SK-N-SH (cell line): Measurements from ENCODE around the gene MRPL2. TPM values are rescaled to one million over a fixed set of nuclear protein-coding genes. Genes with fewer than 3 reads are reported as not detected.
A peak's percentile ranks its signal among the peaks of the same experiment; 100 is the strongest.

Experiments used
- CTCF ChIA-PET: fragments of 300-600, 350-600 bp; formaldehyde crosslinking; extraction: SDS; loops from one replicate; lab custom pipeline; 2021; lab: Yijun Ruan, JAX
- POLR2A ChIA-PET: fragments of 350-600 bp; sonication (Branson Sonifier 250); formaldehyde crosslinking; extraction: SDS; loops from one replicate; lab custom pipeline; 2020; ENCODE audit warnings: antibody characterized with exemption, inconsistent platforms; lab: Yijun Ruan, JAX
- DNase-seq: peaks from one replicate; pipeline ENCODE4 v3.0.0; 2012
- H2AFZ ChIP-seq: fragments of 200-600 bp; sonication (generic); 2 replicates; pipeline ENCODE4 v1.8.1; 2016; ENCODE audit warnings: antibody characterized with exemption, mild to moderate bottlenecking, low read depth
- H3F3A ChIP-seq: fragments of 200-600 bp; sonication (generic); replicated peaks from 2 replicates; pipeline ENCODE3; 2016; ENCODE audit warnings: antibody characterized with exemption, mild to moderate bottlenecking; ENCODE audit not compliant: insufficient read depth
- H3K27ac ChIP-seq, 2 experiments: fragments of 200-500 bp in 1 of 2; fragments of 200-600 bp in 1 of 2; sonication (Bioruptor generic) in 1 of 2; sonication (generic), shearing (Covaris generic) in 1 of 2; 2 replicates each; pipeline versions ENCODE4 v1.5.1 to v1.6.1; 2014 to 2016; ENCODE audit warnings: low read depth in 2 of 2, inconsistent platforms in 1 of 2, low read length in 1 of 2, mild to moderate bottlenecking in 1 of 2, mixed read lengths in 1 of 2
- H3K27me3 ChIP-seq: fragments of 200-600 bp; sonication (generic), shearing (Covaris generic); 2 replicates; pipeline ENCODE4 v1.6.1; 2016; ENCODE audit warnings: mixed run types; ENCODE audit not compliant: insufficient read depth
- H3K36me3 ChIP-seq, 2 experiments: fragments of 200-500 bp in 1 of 2; fragments of 200-600 bp in 1 of 2; sonication (Bioruptor generic) in 1 of 2; sonication (generic) in 1 of 2; replicated peaks in 1 of 2; 2 replicates each; pipeline versions ENCODE3 to v1.5.1; 2014 to 2016; ENCODE audit warnings: low read length in 1 of 2, mild to moderate bottlenecking in 1 of 2; ENCODE audit not compliant: insufficient read depth in 2 of 2, control insufficient read depth in 1 of 2
- H3K4me1 ChIP-seq, 2 experiments: fragments of 200-500 bp in 1 of 2; fragments of 200-600 bp in 1 of 2; sonication (Bioruptor generic) in 1 of 2; sonication (generic), shearing (Covaris generic) in 1 of 2; 2 replicates each; pipeline versions ENCODE4 v1.5.1 to v1.6.1; 2014 to 2016; ENCODE audit warnings: low read depth in 1 of 2, low read length in 1 of 2, mixed run types in 1 of 2; ENCODE audit not compliant: insufficient read depth in 2 of 2, control insufficient read depth in 1 of 2
- H3K4me2 ChIP-seq: fragments of 200-600 bp; sonication (generic), shearing (Covaris generic); 2 replicates; pipeline ENCODE4 v1.6.1; 2017; ENCODE audit warnings: mixed run types
- H3K4me3 ChIP-seq, 2 experiments: fragments of 200-500 bp in 1 of 2; fragments of 200-600 bp in 1 of 2; sonication (Bioruptor generic) in 1 of 2; sonication (generic), shearing (Covaris generic) in 1 of 2; 2 replicates each; pipeline versions ENCODE4 v1.5.1 to v1.8.1; 2014 to 2016; ENCODE audit warnings: low read depth in 2 of 2, inconsistent platforms in 1 of 2, low read length in 1 of 2, mild to moderate bottlenecking in 1 of 2, mixed read lengths in 1 of 2, moderate library complexity in 1 of 2
- H3K79me2 ChIP-seq: fragments of 200-600 bp; sonication (generic); 2 replicates; pipeline ENCODE4 v1.8.1; 2017; ENCODE audit warnings: mild to moderate bottlenecking; ENCODE audit not compliant: insufficient read depth
- H3K9ac ChIP-seq: fragments of 200-600 bp; sonication (generic); 2 replicates; pipeline ENCODE4 v1.6.1; 2017; ENCODE audit warnings: mixed run types
- H3K9me2 ChIP-seq: fragments of 200-600 bp; sonication (generic); 2 replicates; pipeline ENCODE4 v1.6.1; 2017; ENCODE audit warnings: mixed run types
- H3K9me3 ChIP-seq: fragments of 200-600 bp; sonication (generic); 2 replicates; pipeline ENCODE4 v1.6.1; 2017; ENCODE audit warnings: mixed run types, mild to moderate bottlenecking, moderate library complexity
- H4K20me1 ChIP-seq: fragments of 200-600 bp; sonication (generic); 2 replicates; pipeline ENCODE4 v1.6.1; 2017; ENCODE audit warnings: mild to moderate bottlenecking, mixed run types; ENCODE audit not compliant: insufficient read depth
- ELF1 ChIP-seq: IDR thresholded peaks from 2 replicates; pipeline ENCODE4 v1.4.0; 2012
- FOXJ3 ChIP-seq: sonication (generic); formaldehyde crosslinking; IDR thresholded peaks from 2 replicates; pipeline ENCODE4 v1.5.1; 2020; ENCODE audit warnings: mild to moderate bottlenecking, missing genetic modification reagents
- GATA2 ChIP-seq: sonication (generic); formaldehyde crosslinking; IDR thresholded peaks from 2 replicates; pipeline ENCODE4 v1.5.0; 2020; ENCODE audit warnings: mild to moderate bottlenecking, missing genetic modification reagents
- IRF3 ChIP-seq: fragments of 150-350 bp; IDR thresholded peaks from 2 replicates; pipeline ENCODE4 v1.6.1; 2016; ENCODE audit warnings: mild to moderate bottlenecking, low read depth, low read length
- MAX ChIP-seq: IDR thresholded peaks from 2 replicates; pipeline ENCODE4 v1.4.0; 2012; ENCODE audit warnings: low read depth
- MXI1 ChIP-seq: IDR thresholded peaks from 2 replicates; pipeline ENCODE4 v1.6.1; 2012; ENCODE audit warnings: mild to moderate bottlenecking, low read depth, low read length, improper control_type of control experiment
- NRF1 ChIP-seq: IDR thresholded peaks from 2 replicates; pipeline ENCODE4 v1.6.1; 2012; ENCODE audit warnings: low read depth, mild to moderate bottlenecking, low read length
- PBX3 ChIP-seq: IDR thresholded peaks from 2 replicates; pipeline ENCODE4; 2012
- RAD21 ChIP-seq: IDR thresholded peaks from 2 replicates; pipeline ENCODE4 v1.6.1; 2012; ENCODE audit warnings: mild to moderate bottlenecking, low read length
- RCOR1 ChIP-seq: fragments of 150-350 bp; IDR thresholded peaks from 2 replicates; pipeline ENCODE4 v1.6.1; 2017; ENCODE audit warnings: antibody characterized with exemption, low read length
- RFX5 ChIP-seq: IDR thresholded peaks from 2 replicates; pipeline ENCODE4 v1.6.1; 2012; ENCODE audit warnings: mild to moderate bottlenecking, improper control_type of control experiment, low read length
- RXRA ChIP-seq: IDR thresholded peaks from 2 replicates; pipeline ENCODE4 v1.4.0; 2012; ENCODE audit warnings: low read depth, mild to moderate bottlenecking, borderline replicate concordance
- SMC3 ChIP-seq: IDR thresholded peaks from 2 replicates; pipeline ENCODE4 v1.6.1; 2012; ENCODE audit warnings: low read depth, low read length, improper control_type of control experiment
- USF1 ChIP-seq: IDR thresholded peaks from 2 replicates; pipeline ENCODE4 v1.4.0; 2012; ENCODE audit warnings: low read depth, borderline replicate concordance
- YY1 ChIP-seq: IDR thresholded peaks from 2 replicates; pipeline ENCODE4 v1.4.0; 2012; ENCODE audit warnings: low read depth, mild to moderate bottlenecking
- WGBS: methylation state at CpG from one replicate; pipeline ENCODE4 v1.1.6; 2017; ENCODE audit warnings: low lambda C conversion rate; 5-methylcytosine and 5-hydroxymethylcytosine counted together
- polyA plus RNA-seq, 3 experiments: library from polyadenylated mRNA; depleted of rRNA; stranded (reverse); fragments of >200 nt; gene quantifications; 2 replicates each; pipeline ENCODE4 v1.2.3, GENCODE V29; 2012

MRPL2 gene
- polyA plus RNA-seq, 1 of the 3 experiments (the other 2 are of a cell fraction) = 64.7 TPM

- Histone ChIP-seq H2AFZ (no peak overlapping the region), H3K9me3 (no peaks in the 10 kb centered on the region), H3K36me3 (no peaks in the 10 kb centered on the region), H3F3A (peaks cover 10% of the 10 kb centered on the region), H4K20me1 (peaks cover 2% of the 10 kb centered on the region; the same call in 1 of the 2 replicates), H3K27ac (peak overlapping the region in 1 of 2 experiments; percentile 8; a peak in 1 of 4 replicates), H3K4me2 (no peak overlapping the region), H3K4me1 (peaks cover 0 to 10% of the 10 kb centered on the region in 2 experiments; a peak in 1 of 4 replicates), H3K27me3 (no peaks in the 10 kb centered on the region), H3K9ac (no peak overlapping the region), H3K79me2 (peaks cover 69% of the 10 kb centered on the region), H3K9me2 (no peaks in the 10 kb centered on the region), H3K4me3 (no peak overlapping the region)
- DNase-seq = no peak
- ChIA-PET CTCF (interaction anchor here (1.8 to 2.9 kb wide), 2 partner anchors 22 to 37 kb away, joined by 3 to 13 read pairs; no protein-coding TSS in a partner anchor), POLR2A (no interaction called here)
- WGBS = 97% methylated on average over 12 of the region's 12 CpGs
- no peak for TF ChIP-seq RCOR1
- no peak for TF ChIP-seq NRF1
- TF ChIP-seq RFX5 = no peak
- TF ChIP-seq USF1 = no peak
- TF ChIP-seq RXRA = no peak
- no peak for TF ChIP-seq SMC3
- TF ChIP-seq MAX = no peak
- no peak for TF ChIP-seq RAD21
- no peak for TF ChIP-seq YY1
- no peak for TF ChIP-seq MXI1
- no peak for TF ChIP-seq GATA2
- TF ChIP-seq ELF1 = no peak
- no peak for TF ChIP-seq PBX3
- no peak for TF ChIP-seq FOXJ3 (CRISPR knock-in tag)
- no peak for TF ChIP-seq IRF3
These were observed 48.3 kb upstream of the MRPL2 start for GRCh38 chr6:43107344-43108062.
